Dendritic cell treated with granulocyte-macrophage colony-stimulating factor and Interleukin-4, amounts not matched to agents 40 ng/mL and 50 ng/mL, for 4 days (primary cell): ENCODE results near the gene C6orf89.

ENCODE experiments used
- H3K27ac Mint-ChIP-seq: one replicate; pipeline ENCODE4 v1.8.0; 2022; ENCODE audit warnings: mild to moderate bottlenecking, mixed read lengths
- H3K27me3 Mint-ChIP-seq: one replicate; pipeline ENCODE4 v1.8.0; 2022; ENCODE audit warnings: mild to moderate bottlenecking, mixed read lengths
- H3K36me3 Mint-ChIP-seq: one replicate; pipeline ENCODE4 v1.8.0; 2022; ENCODE audit warnings: low read depth, mixed read lengths
- H3K4me1 Mint-ChIP-seq: one replicate; pipeline ENCODE4 v1.8.0; 2022; ENCODE audit warnings: low read depth, mixed read lengths
- H3K4me3 Mint-ChIP-seq: one replicate; pipeline ENCODE4 v1.8.0; 2022; ENCODE audit warnings: mild to moderate bottlenecking, moderate library complexity, mixed read lengths
- H3K9me3 Mint-ChIP-seq: one replicate; pipeline ENCODE4 v1.8.0; 2022; ENCODE audit warnings: mixed read lengths
- intact Hi-C: fragments of 100-400 bp; cut with micrococcal nuclease; formaldehyde crosslinking; loops from one replicate; pipeline ENCODE4 v1.15.0; 2022

Gene C6orf89

DNA sequence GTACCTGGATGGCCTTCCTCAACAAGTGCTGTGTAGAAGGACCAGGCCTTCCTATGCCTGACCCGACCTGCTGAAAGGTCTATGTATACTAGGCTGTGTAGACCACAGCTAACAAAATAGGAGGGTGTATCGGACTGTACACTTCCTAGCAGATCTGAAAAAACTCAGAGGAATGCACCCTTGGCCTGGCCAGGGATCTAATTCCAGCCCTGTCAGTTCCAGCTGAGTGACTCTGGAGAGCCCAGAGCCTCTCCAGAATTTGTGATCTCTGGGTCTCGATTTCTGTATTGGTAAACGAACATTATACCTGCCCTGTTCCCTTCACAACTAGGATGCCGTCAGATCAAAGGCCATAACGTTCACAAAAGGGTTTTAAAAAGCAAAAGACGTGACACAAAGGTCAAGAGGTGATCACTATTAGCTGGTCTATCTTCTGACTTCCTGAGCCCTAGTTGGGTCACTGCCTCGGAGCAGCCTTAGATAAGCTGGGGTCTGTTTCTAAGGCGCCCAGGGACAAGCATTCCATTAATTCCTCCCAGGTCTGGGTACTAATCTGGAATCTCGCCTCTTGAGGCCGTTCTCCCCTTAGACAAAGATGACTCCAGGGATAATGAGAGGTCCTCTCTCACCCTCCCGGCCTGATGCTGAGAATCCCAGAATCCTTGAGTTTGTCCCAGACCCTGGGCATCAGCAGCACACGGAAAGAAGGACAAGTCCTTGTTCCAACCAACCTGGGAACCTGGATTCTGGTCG is 86.3 kb downstream of the C6orf89 start:
- intact Hi-C loops: no loop called here
- Mint-ChIP-seq H3K27ac (no peak overlapping the region), H3K9me3 (no peaks in the 10 kb centered on the region), H3K36me3 (peaks cover 100% of the 10 kb centered on the region), H3K27me3 (no peaks in the 10 kb centered on the region), H3K4me1 (peaks cover 8% of the 10 kb centered on the region), H3K4me3 (no peak overlapping the region)

GRCh38 chr6:36973190-36973589 is 87.4 kb downstream of the C6orf89 start:
- Mint-ChIP-seq H3K27me3 (no peaks in the 10 kb centered on the region), H3K4me1 (peaks cover 13% of the 10 kb centered on the region), H3K9me3 (no peaks in the 10 kb centered on the region), H3K36me3 (peaks cover 100% of the 10 kb centered on the region), H3K4me3 (no peak overlapping the region), H3K27ac (no peak overlapping the region)
- intact Hi-C loops: no loop called here

- peaks cover 100% of the 10 kb centered on the region for H3K36me3 Mint-ChIP-seq
- intact Hi-C loops: no loop called here
- H3K4me1 Mint-ChIP-seq: peaks cover 10% of the 10 kb centered on the region
- H3K9me3 Mint-ChIP-seq: no peaks in the 10 kb centered on the region
- no peaks in the 10 kb centered on the region for H3K27me3 Mint-ChIP-seq
- H3K27ac Mint-ChIP-seq: no peak overlapping the region
- H3K4me3 Mint-ChIP-seq: no peak overlapping the region
These were observed 87.9 kb downstream of the C6orf89 start for GRCh38 chr6:36973647-36974046.

GRCh38 chr6:36975231-36976006 is 89.7 kb downstream of the C6orf89 start:
- H3K4me3 Mint-ChIP-seq: no peak overlapping the region
- H3K27me3 Mint-ChIP-seq: no peaks in the 10 kb centered on the region
- intact Hi-C loops: loop anchor here (5.0 kb wide), 1 partner anchor 42 kb away; no protein-coding TSS in a partner anchor
- no peak overlapping the region for H3K27ac Mint-ChIP-seq
- peaks cover 100% of the 10 kb centered on the region for H3K36me3 Mint-ChIP-seq
- peaks cover 24% of the 10 kb centered on the region for H3K4me1 Mint-ChIP-seq
- no peaks in the 10 kb centered on the region for H3K9me3 Mint-ChIP-seq

DNA sequence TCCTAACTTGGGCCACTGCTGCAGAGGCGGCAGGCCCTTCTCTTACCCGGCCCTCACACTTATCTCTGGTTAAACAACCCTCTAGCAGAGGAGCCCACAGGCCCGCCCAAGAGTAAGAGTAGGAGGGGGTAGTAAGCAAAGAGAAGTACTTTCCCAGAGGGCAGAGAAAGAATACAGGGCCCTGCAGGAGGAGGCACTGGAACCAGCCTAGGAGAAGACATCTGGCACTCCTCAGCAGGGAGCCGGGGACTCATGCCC is 90.2 kb downstream of the C6orf89 start:
- no peaks in the 10 kb centered on the region for H3K9me3 Mint-ChIP-seq
- H3K4me1 Mint-ChIP-seq: peaks cover 29% of the 10 kb centered on the region
- H3K27ac Mint-ChIP-seq: no peak overlapping the region
- peaks cover 100% of the 10 kb centered on the region for H3K36me3 Mint-ChIP-seq
- intact Hi-C loops: loop anchor here (5.0 kb wide), 1 partner anchor 41 kb away; no protein-coding TSS in a partner anchor
- H3K4me3 Mint-ChIP-seq: no peak overlapping the region
- no peaks in the 10 kb centered on the region for H3K27me3 Mint-ChIP-seq

- Mint-ChIP-seq H3K9me3 (no peaks in the 10 kb centered on the region), H3K4me3 (no peak overlapping the region), H3K36me3 (peaks cover 100% of the 10 kb centered on the region), H3K4me1 (peaks cover 34% of the 10 kb centered on the region), H3K27ac (no peak overlapping the region), H3K27me3 (no peaks in the 10 kb centered on the region)
- intact Hi-C loops: loop anchor here (5.0 kb wide), 1 partner anchor 41 kb away; no protein-coding TSS in a partner anchor
These were observed 90.8 kb downstream of the C6orf89 start for GRCh38 chr6:36976509-36976908.

DNA sequence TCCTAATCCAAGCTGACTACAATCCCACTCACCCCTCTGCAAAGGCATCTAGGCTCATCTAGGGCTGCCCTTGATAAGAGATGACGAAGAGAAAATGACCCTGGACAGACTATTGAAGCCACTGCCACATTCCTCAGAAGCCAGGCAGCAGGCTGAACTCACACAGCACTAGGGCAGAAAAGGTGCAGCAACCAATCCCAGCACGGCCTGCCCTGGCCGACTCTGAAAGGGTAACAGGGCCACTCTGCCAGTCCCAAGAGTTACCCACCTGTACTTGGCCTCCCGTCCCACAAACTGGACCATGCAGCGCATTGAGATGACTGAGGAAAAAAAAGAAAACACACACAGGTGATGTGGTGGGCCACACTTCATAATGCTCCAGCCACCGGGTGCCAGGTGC is 91.2 kb downstream of the C6orf89 start:
- Mint-ChIP-seq H3K4me1 (peaks cover 39% of the 10 kb centered on the region), H3K4me3 (no peak overlapping the region), H3K36me3 (peaks cover 100% of the 10 kb centered on the region), H3K27ac (no peak overlapping the region), H3K9me3 (no peaks in the 10 kb centered on the region), H3K27me3 (no peaks in the 10 kb centered on the region)
- intact Hi-C loops: loop anchor here (5.0 kb wide), 1 partner anchor 40 kb away; no protein-coding TSS in a partner anchor

- Mint-ChIP-seq H3K36me3 (peaks cover 100% of the 10 kb centered on the region), H3K9me3 (no peaks in the 10 kb centered on the region), H3K27ac (no peak overlapping the region), H3K4me1 (peaks cover 44% of the 10 kb centered on the region), H3K27me3 (no peaks in the 10 kb centered on the region), H3K4me3 (no peak overlapping the region)
- intact Hi-C loops: loop anchor here (5.0 kb wide), 1 partner anchor 40 kb away; no protein-coding TSS in a partner anchor
These were observed 91.8 kb downstream of the C6orf89 start for GRCh38 chr6:36977470-36977941.
